Ovary (tissue), 9 donors: ENCODE data around the gene B3GNT9. TPM values are rescaled to one million over a fixed set of nuclear protein-coding genes. Genes with fewer than 3 reads are reported as not detected.
A peak's percentile ranks its signal among the peaks of the same experiment; 100 is the strongest.

Experiments used
- DNase-seq, 5 donors: peaks; one replicate each; pipeline ENCODE4 v3.0.0-alpha.2; 2019 to 2020
- H3K27ac ChIP-seq, 2 donors: fragments of 200-600 bp; one replicate each; pipeline versions ENCODE4 v1.5.1 to v1.8.0; 2019 to 2022
- H3K27me3 ChIP-seq: fragments of 200-600 bp; one replicate; pipeline ENCODE4 v1.8.0; 2022
- H3K36me3 ChIP-seq: fragments of 200-600 bp; sonication (generic); one replicate; pipeline ENCODE4 v1.5.1; 2019
- H3K4me1 ChIP-seq: one replicate; pipeline ENCODE4 v1.8.1; 2013; ENCODE audit warnings: mild to moderate bottlenecking, moderate library complexity; ENCODE audit not compliant: insufficient read depth
- H3K4me3 ChIP-seq: fragments of 200-600 bp; sonication (generic); one replicate; pipeline ENCODE4 v1.5.1; 2017
- H3K9me3 ChIP-seq, 2 donors: fragments of 200-600 bp in 1 of 2; sonication (generic) in 1 of 2; one replicate each; pipeline versions ENCODE4 v1.5.1 to v1.8.1; 2013 to 2019; ENCODE audit warnings: mild to moderate bottlenecking in 1 of 2, moderate library complexity in 1 of 2
- CTCF ChIP-seq, 3 donors: fragments of 450-650 bp in 2 of 3; fragments of 200-600 bp in 1 of 3; IDR thresholded peaks; one replicate each; pipeline versions ENCODE4 v1.5.1 to v1.8.0; 2016 to 2022; ENCODE audit warnings: antibody characterized with exemption in 3 of 3, mild to moderate bottlenecking in 1 of 3
- EP300 ChIP-seq: sonication (generic); formaldehyde crosslinking; IDR thresholded peaks from one replicate; pipeline ENCODE4 v1.6.1; 2017; ENCODE audit warnings: antibody characterized with exemption
- POLR2A ChIP-seq: fragments of 450-650 bp; IDR thresholded peaks from one replicate; pipeline ENCODE4 v1.6.1; 2017; ENCODE audit warnings: antibody characterized with exemption, mild to moderate bottlenecking, moderate library complexity
- WGBS, 3 donors: extraction: QIAGEN DNeasy Blood & Tissue Kit in 1 of 3; methylation state at CpG; one replicate each; pipeline versions ENCODE4 v1.1.5 to v1.1.7; 2013 to 2017; 5-methylcytosine and 5-hydroxymethylcytosine counted together
- intact Hi-C, 4 donors: fragments of 100-400 bp; cut with DNase I; formaldehyde crosslinking; loops; one replicate each; pipeline versions ENCODE4 v1.11.0 to v1.15.1; 2022 to 2023
- polyA plus RNA-seq, 2 donors: library from polyadenylated mRNA; stranded (reverse); fragments of 200-250 nt in 1 of 2; fragments of 350-450 nt in 1 of 2; fragmentation: Illumina TruSeq in 1 of 2; extraction: RNeasy Lipid Tissue Mini Kit (QIAGEN cat#74804) in 1 of 2; gene quantifications; one replicate each; pipeline ENCODE4 v1.2.3, GENCODE V29; 2013 to 2014
- total RNA-seq, 7 donors: library from RNA; depleted of rRNA in 2 of 7; stranded (reverse); fragments of >200 nt in 2 of 7; fragmentation: NEBNext Ultra II Directional in 3 of 7; extraction: Animal tissue kit (Norgen Biotek cat#: 25700) in 3 of 7; gene quantifications; one replicate each; pipeline versions ENCODE4 v1.1.0 to v1.2.4, GENCODE V29; 2016 to 2023
- donor health status: DM: no; HTN: no; CAD: no; lungs with moderate emphysema.
- donor health status: DM: no; HTN: no; CAD: no.
- donor health status: Bipolar disorder and iron deficiency.
- donor health status: DM: yes; HTN: yes; CAD: no.
- donor health status: DM: no; HTN: no; CAD: no.
- donor health status: DM: yes; HTN: yes; CAD: no.

The B3GNT9 gene
- total and polyA plus RNA-seq, 9 donors: 11.1 to 45.7 (median 27.6) TPM

- no peaks in the 10 kb centered on the region for H3K27me3 ChIP-seq
- WGBS, 3 donors: 51 to 66% (median 58%) methylated on average over 15 of the region's 15 CpGs
- no peaks in the 10 kb centered on the region for H3K36me3 ChIP-seq
- no peak overlapping the region for H3K4me3 ChIP-seq
- no peaks in the 10 kb centered on the region for H3K9me3 ChIP-seq
- peaks cover 9% of the 10 kb centered on the region for H3K4me1 ChIP-seq
- intact Hi-C loops: loop anchor here in 2 of 4 donors (5.0 to 10.0 kb wide), 3 partner anchors 194 to 261 kb away; partner anchors contain the start of gene CES3 (in 1 of the 2)
- no peak for TF ChIP-seq POLR2A
- TF ChIP-seq EP300: no peak
- no peak for TF ChIP-seq CTCF (IDR thresholded peaks at IDR 0.05)
- H3K27ac ChIP-seq: no peak overlapping the region
- DNase-seq: peak in 1 of 5 donors; percentile 32
These were observed 5.5 kb upstream of the B3GNT9 start for GRCh38 chr16:67156143-67156844.

- Histone ChIP-seq H3K36me3 (no peaks in the 10 kb centered on the region), H3K4me3 (no peak overlapping the region), H3K27ac (no peak overlapping the region), H3K27me3 (no peaks in the 10 kb centered on the region), H3K4me1 (peaks cover 5% of the 10 kb centered on the region), H3K9me3 (no peaks in the 10 kb centered on the region)
- TF ChIP-seq EP300 (no peak), POLR2A (peak; percentile 22), CTCF (IDR thresholded peaks at IDR 0.05) (peak; percentile 95 to 98 (median 98))
- intact Hi-C loops: loop anchor here in 3 of 4 donors (2.0 to 10.0 kb wide), 4 partner anchors 179 to 261 kb away; partner anchors contain the start of gene CES3 (in 1 of the 3)
- WGBS, 3 donors: 10 to 20% (median 15%) methylated on average over 46 to 74 of the region's 74 CpGs
- peak; percentile 72 to 89 (median 81) for DNase-seq
These were observed 4.7 kb upstream of the B3GNT9 start for GRCh38 chr16:67155295-67156142.

- H3K9me3 ChIP-seq: no peaks in the 10 kb centered on the region
- no peak overlapping the region for H3K4me3 ChIP-seq
- H3K27ac ChIP-seq: no peak overlapping the region
- no peak for TF ChIP-seq EP300
- TF ChIP-seq CTCF (IDR thresholded peaks at IDR 0.05): no peak
- no peak for TF ChIP-seq POLR2A
- no peaks in the 10 kb centered on the region for H3K36me3 ChIP-seq
- 26 to 33% (median 31%) methylated on average over 51 to 61 of the region's 61 CpGs for WGBS, 3 donors
- intact Hi-C loops: loop anchor here (1.0 to 10.0 kb wide), 5 partner anchors 176 to 260 kb away; partner anchors contain the start of gene CES3 (in 1 of the 4)
- DNase-seq: no peak
- H3K4me1 ChIP-seq: peaks cover 5% of the 10 kb centered on the region
- H3K27me3 ChIP-seq: no peaks in the 10 kb centered on the region
These were observed 3.9 kb upstream of the B3GNT9 start for GRCh38 chr16:67154578-67155294.
